NOMO-1 (cell line): Measurements from ENCODE around the gene RPUSD3.
A peak's percentile ranks its signal among the peaks of the same experiment; 100 is the strongest.
"Not testable (repeated sequence)": the region's sequence is repeated elsewhere in the genome, so short reads cannot be mapped to it uniquely, and the experiment has no call there.

Experiments
- DNase-seq, 2 experiments: peaks; one replicate each; lab custom pipeline; 2025; ENCODE audit not compliant: unreplicated experiment in 2 of 2; lab: John Stamatoyannopoulos, UW

RPUSD3 gene

DNA sequence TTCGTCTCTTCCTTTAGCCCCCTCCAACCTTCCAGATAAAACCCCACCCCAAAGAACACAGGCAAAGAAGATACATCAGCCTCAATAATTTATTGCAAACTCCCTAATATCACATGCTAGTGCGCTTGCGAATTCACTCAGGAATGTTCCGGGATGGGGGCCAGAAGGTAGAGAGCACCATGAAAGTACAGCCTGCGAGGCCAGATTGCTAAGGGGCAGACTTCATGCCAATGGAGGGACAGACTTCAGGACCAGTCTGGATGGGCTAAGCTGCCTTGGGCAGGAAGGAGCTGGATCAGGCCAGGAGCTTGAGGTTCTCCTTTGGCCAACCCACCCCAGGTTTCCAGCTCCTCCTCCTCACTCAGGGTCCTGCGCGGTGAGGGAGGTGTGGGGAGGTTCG lies 22.8 kb upstream of the RPUSD3 start:
- no peak for DNase-seq

DNA sequence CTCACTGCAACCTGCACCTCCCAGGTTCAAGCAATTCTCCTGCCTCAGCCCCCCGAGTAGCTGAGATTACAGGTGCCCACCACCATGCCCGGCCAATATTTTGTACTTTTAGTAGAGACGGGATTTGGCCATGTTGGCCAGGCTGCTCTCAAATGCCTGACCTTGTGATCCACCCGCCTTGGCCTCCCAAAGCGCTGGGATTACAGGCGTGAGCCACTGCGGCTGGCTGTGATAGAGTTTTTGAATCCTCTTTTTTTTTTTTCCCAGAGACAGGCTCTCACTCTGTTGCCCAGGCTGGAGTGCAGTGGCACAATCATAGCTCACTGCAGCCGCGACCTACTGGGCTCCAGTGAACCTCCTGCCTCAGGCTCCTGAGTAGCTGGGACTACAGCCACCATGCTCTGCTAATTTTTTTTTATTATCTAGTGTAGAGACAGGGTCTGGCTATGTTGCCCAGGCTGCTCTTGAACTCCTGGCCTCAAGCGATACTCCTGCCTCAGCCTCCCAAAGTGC lies 21.4 kb upstream of the RPUSD3 start:
- not testable (repeated sequence) for DNase-seq

DNA sequence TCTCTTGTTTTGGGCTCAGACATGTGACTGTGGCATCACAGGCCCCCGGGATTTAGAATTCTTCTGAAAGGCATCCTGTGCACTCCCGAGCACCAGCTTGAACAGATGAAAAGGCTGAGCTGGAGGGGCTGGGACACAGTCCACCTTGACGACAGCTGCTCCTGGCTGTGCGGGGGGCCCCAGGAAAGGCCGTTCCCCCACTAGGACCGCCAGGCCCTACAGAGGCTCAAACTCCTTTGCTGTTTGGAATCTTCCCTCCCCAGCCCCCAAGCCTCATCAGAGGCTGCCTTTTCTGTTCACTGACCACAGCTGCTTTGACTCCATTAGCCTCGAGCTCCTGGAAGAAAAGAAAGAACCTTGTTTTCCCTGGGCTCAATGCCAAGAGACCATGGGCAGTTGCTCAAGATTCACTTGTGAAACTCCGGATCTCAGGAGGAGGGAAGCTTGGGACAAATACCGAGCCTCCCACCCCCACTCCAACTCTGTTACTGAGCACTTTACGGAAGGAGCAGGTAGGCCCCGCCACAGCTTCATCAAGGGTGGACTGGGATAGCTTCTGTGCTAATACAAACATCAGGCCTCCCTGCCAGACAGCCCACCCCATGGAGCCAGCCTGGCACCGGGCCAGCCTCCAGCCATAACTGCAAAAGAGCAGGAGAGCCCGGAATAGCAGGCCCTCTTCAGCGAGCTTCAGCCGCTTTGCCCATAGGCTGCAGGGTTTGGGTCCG lies 20.6 kb upstream of the RPUSD3 start:
- DNase-seq, result no peak

DNA sequence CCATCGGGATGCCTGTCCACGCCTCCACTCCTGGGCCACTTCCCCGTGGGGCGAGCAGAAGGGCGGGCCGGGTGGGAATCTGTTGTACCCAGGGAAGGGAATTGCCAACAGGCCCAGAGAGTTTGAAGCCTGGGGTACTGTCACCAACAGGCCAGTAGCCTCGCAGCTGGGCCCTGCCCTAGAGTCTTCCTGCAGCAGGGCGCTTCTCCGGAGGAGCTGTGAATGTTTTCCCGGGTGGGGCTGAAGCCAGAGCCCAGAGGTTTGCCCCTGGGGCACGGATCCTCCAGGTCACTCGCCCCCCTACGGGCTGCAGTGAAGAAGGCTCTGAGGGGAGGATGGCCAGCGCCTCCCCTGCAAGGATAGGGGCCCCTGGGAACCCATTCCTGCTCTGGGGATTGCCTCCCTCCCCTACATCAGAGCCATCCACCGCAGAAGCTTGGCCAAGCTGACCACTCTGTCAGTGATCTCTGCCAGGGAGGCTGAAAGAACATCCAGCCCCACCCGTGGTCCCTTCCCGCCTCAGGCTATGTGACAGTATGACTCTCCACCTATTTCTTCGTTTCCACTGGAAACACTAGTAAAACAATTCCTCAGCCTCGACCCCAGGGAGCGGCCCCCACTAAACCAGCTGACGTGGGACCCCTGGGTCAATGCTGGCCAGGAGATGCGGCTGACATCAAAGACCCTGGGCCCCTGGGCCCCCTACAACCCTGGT lies 19.4 kb upstream of the RPUSD3 start:
- DNase-seq, result no peak

DNA sequence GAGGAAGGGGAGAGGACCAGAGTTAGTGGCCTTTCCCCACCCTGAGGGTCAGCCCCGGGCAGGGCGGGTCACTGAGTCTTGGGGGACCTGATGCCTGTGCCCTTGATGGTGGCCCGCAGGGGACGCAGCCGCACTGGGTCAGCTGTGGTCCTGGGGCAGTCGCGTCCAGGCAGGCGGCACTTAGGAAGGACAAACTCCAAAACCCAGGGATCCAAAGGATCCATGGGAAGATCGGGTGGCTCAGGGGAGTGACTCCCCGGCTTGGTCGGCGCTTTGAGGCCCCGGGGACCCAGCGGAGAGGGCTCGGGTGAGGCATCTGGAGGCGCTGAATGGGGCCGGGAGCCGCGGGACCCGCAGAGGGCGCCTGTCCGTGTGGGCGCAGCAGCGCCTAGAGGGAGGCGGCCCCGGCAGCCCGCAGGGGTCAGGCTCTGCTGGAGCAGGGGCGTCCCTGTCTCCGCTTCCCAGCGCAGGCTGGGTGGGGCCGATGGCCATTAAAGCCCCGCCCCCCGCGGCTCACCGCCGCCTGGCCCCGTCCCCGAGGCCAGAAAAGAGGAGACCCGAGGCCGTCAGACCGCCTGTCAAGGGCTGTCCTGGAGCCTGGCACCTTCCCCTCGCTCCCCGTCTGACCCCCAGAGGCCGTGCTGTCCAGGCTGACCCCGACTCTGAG lies 18.7 kb upstream of the RPUSD3 start:
- DNase-seq, result peak in 1 of 2 experiments; percentile 24

DNA sequence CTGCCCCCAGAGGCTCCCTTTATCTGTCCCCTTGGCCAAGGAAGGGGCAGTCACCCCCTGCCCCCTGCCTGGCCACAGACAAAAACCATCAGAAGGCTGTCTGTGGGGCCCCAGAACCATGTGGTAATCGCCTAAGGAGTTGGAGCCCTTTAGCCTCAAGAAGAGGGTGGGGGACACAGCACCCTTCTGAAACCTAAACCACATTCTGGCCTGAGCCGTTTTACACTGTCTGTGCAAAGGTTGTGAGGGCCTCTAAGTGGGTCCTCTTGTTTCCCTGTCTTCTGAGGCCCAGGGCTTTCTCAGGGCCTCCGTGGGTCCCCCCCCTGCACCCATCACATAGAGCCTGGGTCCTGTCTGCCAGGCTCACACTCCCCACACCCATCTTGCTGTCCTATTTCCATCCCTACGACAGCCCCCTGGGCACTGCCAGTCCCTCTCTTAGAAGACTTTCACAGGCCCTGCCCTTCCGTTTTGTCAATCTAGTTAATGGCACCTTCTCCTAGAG lies 17.9 kb upstream of the RPUSD3 start:
- DNase-seq, result no peak

DNA sequence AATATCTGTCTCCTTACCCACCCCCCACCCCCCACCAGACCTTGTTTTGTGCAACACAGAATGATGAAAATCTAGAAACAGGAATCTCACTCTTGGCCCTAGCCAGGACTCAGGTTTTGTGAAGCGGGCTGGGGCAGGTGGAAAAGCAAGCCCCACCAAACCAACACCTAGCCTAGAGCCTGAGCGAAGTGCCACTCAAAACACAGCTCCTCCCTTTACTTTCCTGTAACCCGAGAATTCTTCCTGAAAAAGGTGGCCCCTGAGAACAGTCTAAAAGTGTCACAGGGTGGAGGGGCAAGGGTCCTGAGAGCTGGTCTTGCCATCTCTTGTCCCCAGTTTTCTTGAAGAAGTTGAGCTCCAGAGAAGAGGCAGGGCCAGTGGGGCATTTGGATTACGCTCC lies 17.4 kb upstream of the RPUSD3 start:
- no peak for DNase-seq

DNA sequence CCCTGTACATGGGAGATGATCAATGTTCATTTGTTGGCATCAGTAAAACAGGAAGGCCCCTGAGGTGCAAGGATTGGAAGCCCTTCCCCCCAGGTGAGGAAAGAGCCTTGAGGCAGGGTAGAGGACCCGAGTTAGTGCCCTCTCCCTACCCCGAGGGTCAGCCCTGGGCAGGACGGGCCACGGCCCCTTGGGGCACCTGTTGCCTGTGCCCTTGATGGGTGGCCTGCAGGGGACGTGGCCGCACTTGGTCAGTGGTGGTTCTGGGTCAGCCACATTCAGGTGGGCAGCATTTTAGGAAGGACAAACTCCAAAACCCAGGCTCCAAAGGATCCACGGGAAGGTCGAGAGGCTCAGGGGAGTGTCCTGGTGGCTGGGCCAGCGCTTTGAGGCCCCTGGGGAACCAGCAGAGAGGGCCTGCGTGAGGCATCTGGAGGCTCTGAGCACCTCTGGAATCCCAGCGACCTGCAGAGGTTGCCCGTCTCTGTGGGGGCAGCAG lies 15.8 kb upstream of the RPUSD3 start:
- DNase-seq, result no peak

DNA sequence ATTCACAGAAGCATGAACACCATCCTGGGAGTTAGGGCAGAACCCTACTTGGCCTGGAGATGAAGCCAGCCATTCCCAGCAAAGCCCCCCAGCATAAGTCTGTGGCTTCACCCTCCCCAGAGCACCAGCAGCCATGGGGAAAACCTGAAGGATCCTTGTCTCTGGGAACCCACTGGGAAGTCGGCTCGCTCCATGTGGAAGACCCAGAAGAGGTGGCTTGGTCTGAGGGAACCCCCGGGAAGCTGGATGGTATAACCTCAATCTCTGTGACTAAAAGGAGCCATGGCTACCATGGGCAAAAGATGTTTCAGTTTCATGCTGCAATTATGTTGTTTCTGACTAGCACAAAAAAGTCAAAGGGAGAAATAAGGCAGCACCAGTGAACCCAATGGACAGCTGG lies 11.8 kb upstream of the RPUSD3 start:
- DNase-seq, result no peak

DNA sequence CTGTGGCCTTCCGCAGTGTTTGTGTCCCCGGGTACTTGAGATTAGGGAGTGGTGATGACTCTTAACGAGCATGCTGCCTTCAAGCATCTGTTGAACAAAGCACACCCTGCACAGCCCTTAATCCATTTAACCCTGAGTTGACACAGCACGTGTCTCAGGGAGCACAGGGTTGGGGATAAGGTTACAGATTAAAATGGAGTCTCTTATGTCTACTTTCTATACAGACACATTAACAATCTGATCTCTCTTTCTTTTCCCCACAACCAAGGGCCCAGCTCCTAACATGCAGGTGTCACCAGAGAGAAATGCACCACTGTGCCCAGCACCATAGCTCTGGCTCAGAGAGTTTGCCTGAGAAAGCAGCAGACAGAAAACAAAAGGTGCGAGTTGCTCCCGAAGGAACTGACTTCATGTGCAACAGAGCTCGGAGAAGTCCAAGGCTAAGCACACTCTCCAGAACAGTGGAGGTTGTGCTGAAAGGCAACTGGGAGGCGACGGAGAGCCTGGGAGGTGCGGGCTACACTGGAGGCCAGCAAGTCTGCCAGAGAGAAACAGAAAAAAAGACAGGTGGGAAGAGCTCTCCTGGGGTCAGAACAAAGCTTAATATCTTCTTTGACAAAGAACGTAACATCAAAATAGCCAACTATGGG lies 10.6 kb upstream of the RPUSD3 start:
- not testable (repeated sequence) for DNase-seq

DNA sequence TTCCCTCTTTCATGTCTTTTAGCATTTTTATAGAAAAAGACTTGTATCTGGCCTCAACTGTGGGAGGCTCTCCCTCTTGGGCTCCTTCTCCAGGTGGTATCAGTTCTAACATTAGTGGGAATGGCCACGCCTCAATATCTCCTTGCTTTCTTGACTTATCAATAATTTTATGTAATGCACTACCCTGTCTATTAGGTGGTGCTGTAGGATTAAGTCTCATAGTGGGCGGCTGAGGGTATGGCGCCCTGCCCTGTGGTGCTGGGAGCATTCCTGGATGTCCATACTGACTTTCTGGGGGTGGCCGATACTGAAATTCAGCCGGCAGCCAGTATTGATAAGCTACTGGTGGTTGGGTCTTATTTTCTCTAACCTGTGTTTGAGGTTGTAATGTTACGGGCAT lies 8.7 kb upstream of the RPUSD3 start:
- no peak for DNase-seq

DNA sequence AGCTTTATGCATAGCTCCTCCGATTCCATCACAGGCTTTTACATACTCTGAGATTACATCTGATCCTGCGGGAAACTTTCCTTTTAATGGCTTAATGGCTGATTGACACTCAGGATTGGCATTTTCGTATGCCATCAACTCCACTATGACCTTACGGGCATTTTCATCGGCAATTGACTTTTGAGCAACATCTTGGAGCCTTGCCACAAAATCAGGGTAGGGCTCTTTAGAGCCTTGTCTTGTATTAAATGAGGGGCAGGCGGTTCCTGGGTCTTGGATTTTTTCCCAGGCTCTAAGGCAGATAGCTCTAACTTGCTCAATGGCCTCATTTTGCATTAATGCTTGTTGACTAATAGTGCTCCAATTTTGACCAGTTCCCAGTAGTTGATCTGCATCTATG lies 8.1 kb upstream of the RPUSD3 start:
- not testable (repeated sequence) for DNase-seq

DNA sequence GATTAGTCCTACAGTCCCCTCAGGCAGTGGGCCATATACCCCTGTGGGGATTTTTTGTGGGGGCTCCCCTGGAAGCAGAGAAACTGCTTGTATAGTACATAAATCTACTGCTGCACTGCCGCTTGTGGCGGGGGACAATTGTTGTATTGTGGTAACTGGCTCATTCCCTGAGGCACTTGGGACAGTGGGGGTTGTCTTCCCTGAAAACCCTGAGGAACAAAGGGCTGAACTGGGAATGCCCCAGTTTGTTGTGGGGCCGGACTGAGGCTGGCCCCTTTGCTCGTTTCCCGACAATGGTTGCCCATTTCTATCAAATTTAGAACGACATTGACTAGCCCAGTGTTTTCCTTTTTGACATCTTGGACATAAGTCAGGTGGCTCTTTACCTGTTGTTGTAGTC lies 7.6 kb upstream of the RPUSD3 start:
- not testable (repeated sequence) for DNase-seq

DNA sequence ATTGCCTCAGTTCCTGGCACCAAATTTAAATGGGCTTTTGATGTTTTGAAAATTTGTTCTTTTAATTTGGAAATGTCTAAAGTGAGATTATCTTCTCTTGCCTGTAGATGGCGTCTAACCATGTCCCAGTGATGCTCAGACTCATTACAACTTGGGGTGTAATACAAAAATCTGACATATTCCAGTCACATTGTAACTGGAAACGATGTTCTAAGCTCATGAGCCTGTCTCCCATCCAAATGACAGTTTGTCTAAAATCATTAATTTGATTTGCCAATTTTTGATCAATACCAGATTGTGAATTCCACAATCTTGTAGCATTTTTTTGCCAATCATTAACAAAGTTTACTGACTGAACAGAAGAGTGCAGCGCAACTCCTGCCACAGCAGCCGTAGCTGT lies 5.1 kb upstream of the RPUSD3 start:
- DNase-seq, result peak; percentile 10 to 19

DNA sequence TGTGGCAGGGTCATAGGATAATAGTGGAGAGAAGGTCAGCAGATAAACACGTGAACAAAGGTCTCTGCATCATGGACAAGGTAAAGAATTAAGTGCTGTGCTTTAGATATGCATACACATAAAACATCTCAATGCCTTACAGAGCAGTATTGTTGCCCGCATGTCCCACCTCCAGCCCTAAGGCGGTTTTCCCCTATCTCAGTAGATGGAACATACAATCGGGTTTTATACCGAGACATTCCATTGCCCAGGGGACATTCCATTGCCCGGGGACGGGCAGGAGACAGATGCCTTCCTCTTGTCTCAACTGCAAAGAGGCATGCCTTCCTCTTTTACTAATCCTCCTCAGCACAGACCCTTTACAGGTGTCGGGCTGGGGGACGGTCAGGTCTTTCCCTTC lies 4.1 kb upstream of the RPUSD3 start:
- not testable (repeated sequence) for DNase-seq

DNA sequence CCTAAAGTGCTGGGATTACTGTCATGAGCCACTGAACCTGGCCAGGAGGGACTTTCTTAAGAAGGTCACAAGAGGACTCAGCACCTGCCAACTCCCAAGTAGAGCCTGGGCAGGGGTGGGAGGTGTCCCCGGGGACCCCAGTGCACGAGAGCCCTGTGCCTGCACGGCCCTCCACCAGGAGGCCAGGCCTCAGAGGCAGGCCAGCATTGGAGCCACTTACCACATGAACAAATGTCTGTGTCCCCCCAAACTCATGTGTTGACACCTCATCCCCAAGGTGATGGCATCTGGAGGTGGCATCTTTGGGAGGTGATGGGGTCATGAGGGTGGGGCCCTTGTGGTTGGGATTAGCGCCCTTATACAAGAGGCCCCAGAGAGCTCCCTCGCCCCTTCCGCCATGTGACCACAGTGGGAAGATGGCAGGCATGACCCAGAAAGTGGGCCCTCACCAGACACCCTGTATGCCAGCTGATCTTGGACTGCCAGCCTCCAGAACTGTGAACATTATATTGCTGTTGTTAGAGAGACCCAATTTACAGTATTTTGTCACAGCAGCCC lies 3.2 kb upstream of the RPUSD3 start:
- DNase-seq, result no peak

DNA sequence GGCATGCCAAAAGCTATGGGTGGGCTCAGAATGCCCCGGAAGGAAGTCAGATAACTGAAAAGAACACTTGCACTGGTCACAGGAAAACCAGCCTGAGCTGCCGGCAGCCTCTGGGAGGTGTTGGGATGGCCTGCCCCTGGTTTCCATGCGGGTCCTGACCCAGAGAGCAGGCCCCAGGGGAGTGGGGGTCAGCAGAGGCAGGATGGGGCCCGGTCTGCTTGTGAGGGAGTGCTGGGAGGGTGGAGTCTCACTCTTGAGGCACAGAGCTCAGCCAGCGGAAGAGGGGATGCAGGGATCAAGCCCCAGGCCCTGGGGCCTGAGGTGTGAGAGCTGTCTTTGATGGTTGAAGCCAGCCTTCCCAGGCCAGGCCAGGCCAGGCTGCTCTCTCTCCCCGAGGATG lies 2.4 kb upstream of the RPUSD3 start:
- DNase-seq, result no peak

DNA sequence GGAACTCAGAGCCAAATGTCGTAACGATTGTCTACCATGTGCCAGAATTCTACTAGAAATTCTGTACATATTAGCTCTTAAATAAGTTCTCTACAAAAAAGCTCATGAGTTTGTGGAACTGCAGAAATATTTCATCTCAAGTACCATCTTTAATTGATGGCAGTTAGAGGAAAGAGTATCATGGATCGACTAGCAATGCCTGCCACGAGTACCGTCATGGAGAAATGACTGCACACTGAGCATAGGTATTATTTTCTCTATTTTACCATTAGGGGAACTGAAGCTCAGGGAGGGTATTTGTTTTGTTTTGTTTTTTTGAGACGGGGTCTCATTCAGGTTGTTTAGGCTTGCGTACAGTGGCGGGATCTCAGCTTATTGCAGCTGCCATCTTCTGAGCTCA lies 2.8 kb downstream of the RPUSD3 start:
- DNase-seq, result no peak

DNA sequence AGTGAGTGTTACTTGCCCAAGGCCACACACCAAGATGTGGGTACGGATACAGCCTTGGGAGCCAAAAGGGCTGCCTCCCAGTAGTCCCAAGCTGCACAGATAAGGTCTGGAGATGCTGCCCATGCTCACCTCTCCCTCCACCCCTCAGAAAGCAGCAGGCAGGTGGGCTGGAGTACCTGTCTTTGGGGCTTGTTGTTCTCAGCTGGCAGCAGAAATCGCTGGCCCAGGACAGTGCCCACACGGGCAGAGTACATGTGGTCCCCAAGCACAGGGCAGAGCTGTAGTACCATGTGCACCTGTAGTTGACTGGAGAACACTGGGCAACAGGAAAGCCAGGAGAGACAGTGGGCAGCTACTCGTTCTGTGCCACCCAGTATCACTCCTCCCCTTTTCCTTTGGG lies 5.0 kb downstream of the RPUSD3 start:
- DNase-seq, result no peak
